Measurements from ENCODE around the gene OR4K15. TPM values are rescaled to one million over a fixed set of nuclear protein-coding genes. Genes with fewer than 3 reads are reported as not detected.

The OR4K15 gene, protein sequence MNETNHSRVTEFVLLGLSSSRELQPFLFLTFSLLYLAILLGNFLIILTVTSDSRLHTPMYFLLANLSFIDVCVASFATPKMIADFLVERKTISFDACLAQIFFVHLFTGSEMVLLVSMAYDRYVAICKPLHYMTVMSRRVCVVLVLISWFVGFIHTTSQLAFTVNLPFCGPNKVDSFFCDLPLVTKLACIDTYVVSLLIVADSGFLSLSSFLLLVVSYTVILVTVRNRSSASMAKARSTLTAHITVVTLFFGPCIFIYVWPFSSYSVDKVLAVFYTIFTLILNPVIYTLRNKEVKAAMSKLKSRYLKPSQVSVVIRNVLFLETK
- not detected in 2 replicates for total RNA-seq

GRCh38 chr14:19975291-19975690 is at the start of gene OR4K15:
OR4K15 (plus strand) TSS chr14:19975591; CDS start chr14:19975591, 0 bp downstream.

DNA sequence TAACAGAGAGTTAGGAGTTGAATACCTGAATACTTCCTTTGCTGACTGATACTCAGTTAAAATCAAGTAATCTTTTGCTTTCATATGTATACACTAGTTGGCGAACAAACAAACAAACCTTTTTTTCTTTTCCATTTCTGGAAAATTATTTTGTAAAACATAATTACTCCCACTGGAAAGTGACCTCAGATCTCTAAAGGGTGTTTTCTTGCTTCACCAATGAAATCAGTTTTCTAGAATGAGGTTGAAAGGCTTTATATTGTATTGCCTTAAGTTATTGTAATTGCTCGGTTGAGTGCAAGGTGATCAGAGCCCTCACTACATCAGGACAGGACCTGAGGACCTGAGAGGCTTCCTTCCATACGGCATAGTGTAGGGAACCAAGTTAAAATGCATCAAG is 44.8 kb upstream of the OR4K15 start, which contains the start of gene OR4K1:
OR4K1 (plus strand) TSS at position 301 of the 400 bp plus-strand sequence. CDS start 4,750 bp downstream, outside the sequence.

DNA sequence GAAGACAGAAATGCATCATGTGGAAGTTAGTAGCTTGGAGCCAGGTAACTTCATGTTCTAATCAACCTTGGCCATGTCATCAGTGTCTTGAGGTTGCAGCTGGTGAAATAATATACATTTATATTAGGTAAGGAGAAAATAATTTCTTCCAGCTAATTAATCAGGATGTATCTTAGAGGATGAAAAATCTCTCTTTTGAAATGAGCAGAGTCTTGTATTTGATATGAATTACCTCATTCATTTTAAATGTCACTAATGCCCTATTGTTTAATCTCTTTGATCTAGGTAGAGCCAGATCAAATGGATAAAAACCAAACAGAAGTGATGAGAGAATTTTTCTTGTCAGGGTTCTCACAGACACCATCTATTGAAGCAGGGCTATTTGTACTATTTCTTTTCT is 26.5 kb downstream of the OR4K15 start, which contains the start of gene OR4Q2:
OR4Q2 (plus strand) TSS at position 301 of the 400 bp plus-strand sequence.

GRCh38 chr14:20019257-20019865 is 44.0 kb downstream of the OR4K15 start, which contains the start of gene OR4K14:
OR4K14 (minus strand) TSS chr14:20019307; CDS start chr14:20015193, 4,114 bp downstream.

Other genes with a start within 250 kb of the OR4K15 start
- not detected in 2 replicates for gene OR4Q3, start 232.0 kb upstream of the OR4K15 start, total RNA-seq
- gene OR4M1, start 202.1 kb upstream of the OR4K15 start, total RNA-seq, result not detected in 2 replicates
- not detected in 2 replicates for gene OR4N2, start 171.8 kb upstream of the OR4K15 start, total RNA-seq
- not detected in 2 replicates for gene OR4K2, start 100.4 kb upstream of the OR4K15 start, total RNA-seq
- not detected in 2 replicates for gene OR4K5, start 55.0 kb upstream of the OR4K15 start, total RNA-seq
- not detected in 2 replicates for gene OR4K1, start 44.7 kb upstream of the OR4K15 start, total RNA-seq
- gene OR4Q2, start 26.6 kb downstream of the OR4K15 start, total RNA-seq, result not detected in 2 replicates
- gene OR4K14, start 43.7 kb downstream of the OR4K15 start, total RNA-seq, result not detected in 2 replicates
- not detected in 2 replicates for gene OR4K13, start 60.4 kb downstream of the OR4K15 start, total RNA-seq
- gene OR4L1, start 84.5 kb downstream of the OR4K15 start, total RNA-seq, result not detected in 2 replicates
- gene OR4K17, start 135.1 kb downstream of the OR4K15 start, total RNA-seq, result not detected in 2 replicates
- gene OR4N5, start 163.2 kb downstream of the OR4K15 start, total RNA-seq, result not detected in 2 replicates
- gene OR11G2, start 215.3 kb downstream of the OR4K15 start, total RNA-seq, result not detected in 2 replicates
- not detected in 2 replicates for gene OR11H6, start 248.1 kb downstream of the OR4K15 start, total RNA-seq

Measured in articular chondrocyte of knee joint (primary cell).